GM18505 (cell line): ENCODE measurements around the gene TRAP1.
"Not testable (repeated sequence)": the region's sequence is repeated elsewhere in the genome, so short reads cannot be mapped to it uniquely, and the experiment has no call there.

Experiments used
- ATAC-seq: cut with Tn5 transposase; IDR thresholded peaks from one replicate; pipeline ENCODE4 v1.9.1; 2021; ENCODE audit not compliant: unreplicated experiment
- POLR2A ChIP-seq: IDR thresholded peaks from 4 replicates; pipeline ENCODE4 v1.6.1; 2011; ENCODE audit warnings: borderline replicate concordance; ENCODE audit not compliant: insufficient read depth, insufficient read length; ENCODE audit errors: extremely low read depth

Gene TRAP1

DNA sequence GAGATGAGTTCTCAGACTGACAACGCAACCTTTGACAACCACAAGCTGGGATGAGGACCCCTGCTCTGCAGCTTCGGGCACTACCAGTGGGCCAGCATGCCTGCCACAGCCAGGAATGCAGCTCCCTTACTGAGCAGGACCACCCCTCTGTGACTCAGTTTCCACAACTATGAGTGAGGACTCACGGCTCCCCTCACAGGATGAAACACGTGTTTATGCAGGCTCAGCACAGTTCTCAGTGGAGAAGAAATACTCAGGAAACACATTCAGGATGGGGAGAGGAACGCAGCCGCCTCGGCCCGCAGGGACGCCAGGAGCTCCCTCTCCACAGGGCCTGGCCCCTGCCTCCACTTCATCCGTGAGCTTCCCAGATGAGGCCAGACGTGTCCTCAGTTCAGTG is 48.7 kb downstream of the TRAP1 start:
- no peak for TF ChIP-seq POLR2A
- no peak for ATAC-seq

DNA sequence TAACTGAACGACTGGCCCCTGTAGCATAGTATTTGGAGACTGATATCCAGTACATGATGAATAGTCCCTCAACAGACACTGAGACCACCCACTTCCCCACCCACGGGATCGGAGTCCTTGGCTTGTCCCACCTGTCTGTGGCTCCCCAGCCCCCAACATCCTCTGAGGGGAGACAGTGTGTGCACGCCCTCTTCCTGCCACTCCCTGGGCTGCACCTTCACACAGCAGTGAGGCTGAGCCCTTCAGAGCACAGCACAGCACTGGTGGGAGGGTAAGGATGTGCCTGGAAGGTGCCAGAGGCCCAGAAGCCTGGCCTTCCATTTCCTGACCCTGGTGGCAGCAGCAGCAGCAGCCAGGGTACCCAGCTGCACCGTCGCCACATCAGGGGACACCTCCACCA is 51.8 kb downstream of the TRAP1 start:
- ATAC-seq, result no peak
- no peak for TF ChIP-seq POLR2A

DNA sequence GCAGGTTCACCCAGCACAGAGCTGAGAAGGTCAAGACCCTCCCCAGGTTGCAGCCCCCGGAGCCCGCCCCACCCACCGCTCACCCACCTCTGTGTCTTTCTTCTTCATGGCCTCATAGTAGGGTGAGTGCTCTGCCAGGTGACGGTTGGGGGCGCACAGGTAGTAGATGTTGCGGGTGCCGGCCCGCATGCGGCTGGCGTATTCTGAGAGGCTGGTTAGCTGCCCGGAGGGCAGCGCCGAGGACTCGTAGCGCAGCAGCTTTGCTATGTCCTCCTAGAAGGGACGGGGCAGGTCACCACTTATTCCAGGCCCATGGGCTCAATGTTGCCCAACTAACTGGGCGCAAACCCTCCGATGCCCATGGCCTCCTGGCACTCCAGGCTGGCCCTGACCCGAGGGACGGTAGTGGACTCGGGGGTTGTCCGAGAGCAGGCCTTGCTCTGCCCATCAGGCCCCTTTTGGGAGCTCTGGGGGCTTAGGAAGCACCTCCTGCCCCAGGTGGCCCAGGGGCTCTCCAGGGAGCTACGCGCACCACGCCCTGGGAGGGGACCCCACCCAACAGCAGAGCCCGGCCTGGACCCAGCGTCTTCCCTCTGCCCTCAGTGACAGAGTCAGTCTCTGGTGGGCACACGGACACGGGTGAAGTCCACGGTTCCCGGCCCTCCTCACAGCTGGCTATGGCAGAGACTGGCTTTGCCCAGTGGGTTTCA is 53.0 kb downstream of the TRAP1 start:
- TF ChIP-seq POLR2A, result no peak
- no peak for ATAC-seq

DNA sequence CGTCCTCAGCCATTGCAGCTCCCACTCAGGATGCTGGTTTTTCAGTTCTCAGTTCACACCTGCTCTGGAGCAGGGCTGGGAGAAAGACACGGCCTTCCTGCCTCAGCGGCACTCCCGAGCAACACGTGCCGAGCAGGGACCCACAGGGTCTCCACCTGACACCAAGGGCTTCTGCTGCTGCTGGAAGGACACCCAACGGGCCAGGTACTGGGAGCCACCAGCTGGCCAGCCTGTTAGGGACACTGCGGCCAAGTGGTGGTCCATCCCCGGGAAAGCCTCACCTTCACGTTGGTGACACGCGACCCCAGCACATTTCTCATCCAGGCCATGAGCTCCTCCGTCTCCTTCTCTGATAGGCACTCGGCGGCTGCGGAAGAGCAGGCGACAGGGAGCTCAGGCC is 54.7 kb downstream of the TRAP1 start:
- ATAC-seq, result no peak

DNA sequence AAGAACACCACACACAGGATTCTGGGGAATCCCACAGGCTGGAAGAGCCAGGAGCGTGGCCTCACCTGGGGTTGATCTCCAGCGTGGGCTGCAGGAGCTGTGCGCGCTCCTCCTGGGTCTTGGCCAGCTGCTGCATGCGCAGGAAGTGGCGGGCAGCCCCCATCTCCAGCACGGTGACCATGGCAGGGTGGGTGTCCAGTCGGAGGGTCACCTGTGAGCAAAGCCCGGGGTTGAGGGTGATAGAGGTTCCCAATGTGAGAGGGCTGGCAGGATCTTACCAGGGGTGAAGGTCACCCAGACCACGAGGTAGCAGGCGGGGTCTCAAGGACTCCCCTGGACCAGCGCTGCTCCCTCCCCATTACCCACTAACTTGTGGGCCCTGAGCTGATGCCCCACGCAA is 55.4 kb downstream of the TRAP1 start:
- no peak for ATAC-seq
- no peak for TF ChIP-seq POLR2A

More for the DNA sequence above, 54.7 kb downstream of the TRAP1 start:
- TF ChIP-seq POLR2A, result no peak

DNA sequence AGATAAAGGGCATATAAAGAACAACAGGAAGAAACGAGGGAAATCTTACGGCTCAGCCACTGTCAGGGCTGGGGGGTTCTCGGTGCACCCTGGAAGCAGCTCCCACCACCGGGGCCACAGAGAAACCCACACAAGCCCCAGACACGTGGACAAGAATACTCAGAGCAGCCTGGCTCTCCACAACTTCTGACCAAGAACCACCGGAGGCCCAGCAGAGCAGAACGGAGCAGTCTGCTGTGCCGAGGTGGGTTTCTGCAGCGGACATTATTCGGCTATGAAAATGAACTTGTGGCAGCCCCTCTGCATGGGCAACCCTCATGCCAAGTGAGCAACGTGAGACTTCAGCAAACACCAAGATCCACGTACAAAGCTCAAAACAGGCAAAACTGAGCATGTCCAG is 56.0 kb downstream of the TRAP1 start:
- TF ChIP-seq POLR2A, result no peak
- ATAC-seq, result no peak

DNA sequence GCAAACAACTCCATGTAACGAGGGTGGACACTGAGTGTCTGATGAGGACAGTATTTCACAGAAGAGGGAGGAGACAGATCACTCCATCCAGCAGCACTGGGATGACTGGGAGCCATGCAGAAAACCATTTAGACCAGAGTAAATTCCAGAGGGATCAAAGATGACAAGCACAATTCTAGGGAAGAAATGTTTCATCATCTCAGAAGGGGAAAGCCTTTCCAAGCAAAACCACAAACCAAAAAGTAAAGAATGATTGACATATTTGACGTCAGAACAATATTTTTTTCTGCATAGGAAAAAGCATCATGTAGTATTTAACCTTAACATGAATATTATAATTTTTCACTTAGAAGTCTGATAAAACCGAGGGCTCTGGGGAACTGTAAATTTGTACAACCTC is 58.1 kb downstream of the TRAP1 start:
- ATAC-seq, result no peak
- TF ChIP-seq POLR2A, result no peak

DNA sequence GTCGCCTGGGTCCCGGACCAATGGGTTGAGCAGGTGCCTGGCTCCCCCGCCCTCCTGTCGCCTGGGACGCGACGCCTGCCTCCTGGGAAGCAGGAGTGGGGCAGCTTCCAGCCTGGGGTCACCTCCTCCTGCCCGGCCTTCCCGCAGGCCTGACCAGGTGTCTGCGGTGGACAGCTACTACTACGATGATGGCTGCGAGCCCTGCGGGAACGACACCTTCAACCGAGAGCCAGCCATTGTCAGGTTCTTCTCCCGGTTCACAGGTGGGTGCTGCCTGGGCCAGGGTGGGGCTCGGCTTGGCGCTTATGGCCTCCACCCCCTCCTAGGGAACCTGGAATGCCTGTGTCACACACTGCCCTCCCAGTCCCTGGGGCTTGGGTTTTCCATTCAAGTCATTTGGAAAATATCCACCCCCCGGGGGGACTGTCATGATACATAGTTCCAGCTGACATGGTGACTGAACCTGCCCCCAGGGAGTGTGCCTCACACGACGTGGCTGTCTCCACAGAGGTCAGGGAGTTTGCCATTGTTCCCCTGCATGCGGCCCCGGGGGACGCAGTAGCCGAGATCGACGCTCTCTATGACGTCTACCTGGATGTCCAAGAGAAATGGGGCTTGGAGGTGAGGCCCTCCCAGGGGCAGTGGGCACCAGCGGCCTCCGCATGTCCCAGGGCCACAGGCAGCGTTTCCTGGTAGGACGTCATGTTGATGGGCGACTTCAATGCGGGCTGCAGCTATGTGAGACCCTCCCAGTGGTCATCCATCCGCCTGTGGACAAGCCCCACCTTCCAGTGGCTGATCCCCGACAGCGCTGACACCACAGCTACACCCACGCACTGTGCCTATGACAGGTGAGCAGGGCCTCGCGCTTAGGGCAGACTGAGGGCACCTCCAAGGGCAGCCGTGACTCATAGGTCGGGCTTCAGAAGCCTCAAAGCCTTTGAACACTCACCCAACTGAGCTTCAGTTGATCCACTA is 60.5 kb downstream of the TRAP1 start:
- ATAC-seq, result no peak
- no peak for TF ChIP-seq POLR2A

DNA sequence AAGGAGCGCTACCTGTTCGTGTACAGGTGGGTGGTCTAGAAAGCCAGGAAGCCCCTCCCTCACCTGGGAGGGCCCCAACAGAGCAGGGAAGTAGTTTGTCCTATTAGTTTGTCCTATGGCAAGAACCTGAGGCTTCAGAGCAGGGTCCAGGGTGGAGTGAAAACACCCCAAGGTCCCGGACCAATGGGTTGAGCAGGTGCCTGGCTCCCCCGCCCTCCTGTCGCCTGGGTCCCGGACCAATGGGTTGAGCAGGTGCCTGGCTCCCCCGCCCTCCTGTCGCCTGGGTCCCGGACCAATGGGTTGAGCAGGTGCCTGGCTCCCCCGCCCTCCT is 61.2 kb downstream of the TRAP1 start:
- ATAC-seq, result not testable (repeated sequence)

DNA sequence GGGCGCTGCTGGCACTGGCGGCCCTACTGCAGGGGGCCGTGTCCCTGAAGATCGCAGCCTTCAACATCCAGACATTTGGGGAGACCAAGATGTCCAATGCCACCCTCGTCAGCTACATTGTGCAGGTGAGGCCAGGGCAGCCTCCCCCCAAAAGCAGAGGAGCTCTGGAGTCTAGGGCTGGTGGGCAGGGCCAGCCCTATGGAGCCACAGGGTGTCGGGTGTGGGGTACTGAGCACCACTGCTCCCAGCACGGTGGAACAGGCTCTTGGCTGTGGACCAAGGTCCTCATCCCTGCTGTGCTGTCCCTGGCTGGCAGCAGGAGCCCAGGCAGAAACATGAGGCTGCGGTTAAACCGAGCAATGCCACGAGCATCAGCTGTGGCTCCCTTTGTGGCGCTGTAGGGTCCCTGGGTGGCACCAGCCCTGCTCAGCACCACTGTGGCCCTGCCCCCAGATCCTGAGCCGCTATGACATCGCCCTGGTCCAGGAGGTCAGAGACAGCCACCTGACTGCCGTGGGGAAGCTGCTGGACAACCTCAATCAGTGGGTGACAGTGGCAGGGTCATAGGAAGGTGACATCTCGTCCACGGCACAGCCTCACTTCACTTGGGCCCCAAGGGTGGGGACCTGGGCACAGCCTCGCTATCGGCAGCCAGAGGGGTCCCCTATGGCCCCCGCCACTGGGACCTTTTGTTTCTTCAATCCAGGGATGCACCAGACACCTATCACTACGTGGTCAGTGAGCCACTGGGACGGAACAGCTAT is 61.7 kb downstream of the TRAP1 start:
- no peak for ATAC-seq
- TF ChIP-seq POLR2A, result no peak

DNA sequence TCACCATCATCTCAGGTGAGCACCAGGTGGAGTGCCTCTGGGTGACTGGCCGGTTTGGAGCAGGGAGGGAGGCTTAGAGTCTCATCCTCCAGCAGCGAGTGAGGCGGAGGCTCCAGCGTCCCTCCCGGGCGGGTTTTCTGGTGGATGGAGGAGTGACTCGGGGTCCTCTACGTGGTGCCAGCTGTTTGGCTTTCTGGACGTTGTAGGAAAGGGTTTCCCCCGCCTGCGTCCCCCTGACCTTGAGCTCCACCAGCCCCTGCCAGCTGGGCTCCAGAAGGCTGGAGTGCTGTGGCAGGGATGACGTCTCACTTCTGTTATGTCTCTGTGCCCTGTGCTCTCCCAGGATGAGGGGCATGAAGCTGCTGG is 62.3 kb downstream of the TRAP1 start:
- ATAC-seq, result no peak
- no peak for TF ChIP-seq POLR2A

DNA sequence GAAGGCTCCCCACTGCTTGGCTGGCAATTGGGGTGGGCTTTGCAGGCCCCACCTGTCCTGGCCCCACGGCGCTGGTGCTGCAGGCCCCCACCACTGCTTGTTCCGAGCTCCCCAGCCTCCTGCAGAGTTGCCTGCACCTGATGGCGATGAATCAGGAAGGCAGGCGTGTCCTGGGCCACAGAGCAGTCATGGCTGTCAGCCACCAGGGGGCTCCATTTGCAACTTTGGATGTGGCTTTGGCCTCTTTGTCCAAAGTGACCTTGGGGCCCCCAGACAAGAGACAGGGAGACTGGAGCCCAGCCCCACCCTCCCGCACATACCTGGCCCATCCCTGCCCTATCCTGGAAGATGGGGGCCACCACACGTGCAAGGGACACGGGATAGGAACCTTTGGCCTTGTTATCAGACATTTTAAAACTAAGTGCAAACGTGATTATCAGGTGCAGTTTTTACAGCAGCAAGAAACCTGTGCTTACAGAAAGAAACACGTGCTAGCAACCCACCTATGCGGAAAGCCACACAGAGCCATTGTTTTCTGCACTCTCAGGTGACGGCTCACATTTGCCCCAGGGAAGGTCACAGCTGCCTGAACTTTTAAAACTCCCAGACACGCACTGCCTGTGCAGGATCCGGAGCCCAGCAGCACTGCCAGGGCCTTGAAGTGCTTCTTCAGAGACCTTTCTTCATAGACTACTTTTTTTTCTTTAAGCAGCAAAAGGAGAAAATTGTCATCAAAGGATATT is 62.9 kb downstream of the TRAP1 start, which contains the start of gene DNASE1:
Gene DNASE1, plus strand, starts transcription at position 443 of the 743 bp plus-strand sequence. CDS start 683 bp downstream, outside the sequence.
- ATAC-seq, result no peak
- TF ChIP-seq POLR2A, result no peak

DNA sequence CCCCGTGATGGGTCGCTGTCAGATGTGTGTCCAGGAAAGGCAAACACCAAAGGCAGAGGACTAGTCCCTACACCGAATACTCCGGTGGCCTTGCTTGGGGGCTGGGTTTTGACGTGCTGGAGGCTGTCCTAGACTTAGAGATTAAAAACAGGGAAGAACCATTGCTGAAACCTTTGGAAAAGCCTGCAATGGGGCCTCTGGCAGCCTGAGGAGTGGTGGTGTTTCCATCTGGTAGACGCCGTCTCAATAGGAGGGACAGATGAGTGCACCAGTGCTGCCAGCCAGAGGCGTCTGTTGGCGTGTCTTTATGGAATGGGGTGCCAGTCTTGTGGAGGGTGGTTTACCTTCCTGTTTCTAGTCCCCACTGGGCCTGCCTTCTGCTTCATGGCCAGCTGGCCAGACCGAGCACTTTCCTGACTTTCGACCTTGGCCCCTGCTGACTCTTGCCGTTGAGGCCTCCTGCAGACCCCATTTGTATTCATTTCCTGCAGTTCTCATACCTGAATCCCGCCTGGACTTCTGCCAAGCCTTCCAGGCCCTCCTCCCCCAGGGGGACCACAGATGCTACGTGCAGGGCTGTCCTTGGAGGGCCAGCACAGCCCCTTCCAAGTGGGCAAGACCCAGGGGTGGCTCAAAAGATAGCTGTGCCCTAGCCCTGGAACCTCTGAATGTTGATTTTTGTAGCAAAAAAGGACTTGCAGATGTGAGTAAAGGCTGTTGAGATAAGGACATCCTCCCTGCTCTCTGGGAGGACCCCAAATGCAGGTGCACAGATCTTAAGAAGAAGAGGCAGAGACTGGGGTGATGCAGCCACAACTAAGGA is 64.7 kb downstream of the TRAP1 start:
- no peak for ATAC-seq
- TF ChIP-seq POLR2A, result no peak
